GM21515 (cell line): ENCODE results near the gene CAMTA1.

Source experiments
- ATAC-seq: cut with Tn5 transposase; IDR thresholded peaks from one replicate; pipeline ENCODE4 v1.9.1; 2021; ENCODE audit not compliant: unreplicated experiment

The CAMTA1 gene

DNA sequence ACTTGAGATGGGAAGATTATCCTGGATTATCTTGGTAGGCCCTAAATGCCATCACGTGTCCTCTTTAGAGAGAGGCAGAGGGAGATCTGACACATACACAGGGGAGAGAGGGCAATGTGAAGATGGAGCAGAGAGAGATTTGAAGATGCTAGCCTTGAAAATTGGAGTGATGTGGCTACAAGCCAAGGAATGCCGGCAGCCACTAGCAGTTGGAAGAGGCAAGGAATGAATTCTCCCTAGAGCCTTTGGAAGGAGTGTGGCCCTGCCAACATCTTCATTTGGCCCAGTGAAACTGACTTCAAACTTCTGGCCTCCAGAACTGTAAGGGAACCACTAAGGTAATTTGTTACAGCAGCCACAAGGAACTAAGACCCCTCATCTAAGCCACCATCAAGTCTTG lies 8.9 kb upstream of the CAMTA1 start:
- no peak for ATAC-seq

- no peak for ATAC-seq
Measured at GRCh38 chr1:6776895-6777294, 8.4 kb upstream of the CAMTA1 start.

DNA sequence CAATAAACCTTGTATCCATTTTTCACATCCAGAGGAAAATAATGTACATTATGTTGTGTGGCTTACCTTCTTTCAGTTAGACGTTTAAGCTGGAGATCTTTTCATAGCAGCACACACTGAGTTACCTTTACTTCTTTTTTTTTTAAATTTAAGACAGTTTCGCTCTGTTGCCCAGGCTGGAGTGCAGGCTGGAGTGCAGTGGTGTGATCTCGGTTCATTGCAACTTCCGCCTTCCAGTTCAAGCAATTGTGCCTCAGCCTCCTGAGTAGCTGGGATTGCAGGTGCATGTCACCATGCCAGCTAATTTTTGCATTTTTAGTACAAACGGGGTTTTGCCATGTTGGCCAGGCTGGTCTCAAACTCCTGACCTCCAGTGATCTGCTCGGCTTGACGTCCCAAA lies 7.4 kb upstream of the CAMTA1 start:
- ATAC-seq, result no peak

GRCh38 chr1:6779089-6779805 lies 6.0 kb upstream of the CAMTA1 start:
- ATAC-seq, result no peak

DNA sequence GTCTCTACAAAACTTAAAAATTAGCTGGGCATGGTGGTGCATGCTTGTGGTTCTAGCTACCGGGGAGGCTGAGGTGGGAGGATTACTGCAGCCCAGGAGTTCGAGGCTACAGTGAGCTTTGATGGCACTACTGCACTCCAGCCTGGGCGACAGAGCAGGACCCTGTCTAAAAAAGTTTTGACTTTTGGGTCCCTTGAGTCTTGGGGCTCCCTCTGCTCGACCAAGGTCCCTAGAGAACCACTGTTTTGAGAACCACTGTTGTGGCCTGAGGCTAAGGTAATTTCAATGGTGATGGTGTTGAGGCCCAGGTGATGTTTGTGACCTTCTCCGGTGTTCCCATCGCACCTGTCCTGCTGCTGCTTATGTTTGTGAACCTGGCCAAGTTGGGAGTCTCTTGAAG lies 3.1 kb upstream of the CAMTA1 start:
- ATAC-seq, result no peak

DNA sequence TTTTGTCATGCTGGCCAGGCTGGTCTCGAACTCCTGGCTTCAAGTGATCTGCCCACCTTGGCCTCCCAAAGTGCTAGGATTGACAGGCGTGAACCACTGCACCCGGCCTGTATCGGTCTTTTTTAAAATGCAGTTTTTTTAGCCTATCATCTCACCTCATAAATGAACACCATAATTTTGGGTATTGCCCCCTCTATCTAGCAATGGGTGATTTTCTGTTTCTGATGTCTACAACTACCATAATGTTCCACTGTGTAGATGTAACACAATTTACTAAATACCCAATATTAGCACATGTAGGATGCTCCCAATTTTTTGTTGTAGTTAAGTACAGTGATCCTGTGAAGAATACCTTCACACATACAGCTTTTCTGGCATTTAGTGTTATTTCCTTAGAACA lies 2.0 kb upstream of the CAMTA1 start:
- no peak for ATAC-seq

- peak; percentile 3 for ATAC-seq
Measured at GRCh38 chr1:6783936-6784559, 1.2 kb upstream of the CAMTA1 start.

DNA sequence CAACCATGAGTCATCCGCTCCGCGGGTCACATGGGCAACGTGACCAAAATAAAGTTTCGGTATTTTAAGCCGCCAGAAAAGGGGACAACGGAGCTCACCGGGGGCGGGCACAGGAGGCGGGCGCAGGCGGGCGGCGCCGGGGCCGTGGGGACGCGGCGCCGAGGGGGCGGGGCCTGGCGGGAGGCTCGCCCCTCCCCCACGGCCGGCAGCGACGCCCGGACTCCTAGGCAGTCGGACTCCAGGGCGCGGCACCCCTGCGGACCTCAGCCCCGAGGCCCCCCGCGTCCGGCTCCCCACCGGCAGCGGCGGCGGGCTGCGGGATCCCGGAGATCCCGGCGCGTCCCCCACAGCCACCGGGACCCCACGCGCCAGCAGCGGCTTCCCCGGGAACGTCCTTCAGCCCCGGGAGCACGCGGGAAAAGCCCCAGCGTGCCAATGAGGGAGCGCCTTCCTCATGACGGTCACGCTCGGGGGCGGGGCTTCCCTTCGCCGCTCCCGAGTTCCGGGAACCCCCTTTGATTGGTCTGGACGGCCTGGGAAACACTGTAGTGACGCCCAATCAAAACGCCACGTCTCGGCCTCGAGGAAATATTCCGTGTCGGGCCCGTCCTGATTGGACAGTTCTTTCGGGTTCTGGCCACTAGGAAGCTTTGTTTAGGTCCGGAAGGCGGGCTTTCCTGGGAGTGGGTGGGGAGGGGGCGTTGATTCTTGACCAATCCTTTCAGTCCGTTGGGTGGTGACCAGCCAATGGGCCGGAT lies 515 bp upstream of the CAMTA1 start:
- peak; percentile 73 for ATAC-seq

DNA sequence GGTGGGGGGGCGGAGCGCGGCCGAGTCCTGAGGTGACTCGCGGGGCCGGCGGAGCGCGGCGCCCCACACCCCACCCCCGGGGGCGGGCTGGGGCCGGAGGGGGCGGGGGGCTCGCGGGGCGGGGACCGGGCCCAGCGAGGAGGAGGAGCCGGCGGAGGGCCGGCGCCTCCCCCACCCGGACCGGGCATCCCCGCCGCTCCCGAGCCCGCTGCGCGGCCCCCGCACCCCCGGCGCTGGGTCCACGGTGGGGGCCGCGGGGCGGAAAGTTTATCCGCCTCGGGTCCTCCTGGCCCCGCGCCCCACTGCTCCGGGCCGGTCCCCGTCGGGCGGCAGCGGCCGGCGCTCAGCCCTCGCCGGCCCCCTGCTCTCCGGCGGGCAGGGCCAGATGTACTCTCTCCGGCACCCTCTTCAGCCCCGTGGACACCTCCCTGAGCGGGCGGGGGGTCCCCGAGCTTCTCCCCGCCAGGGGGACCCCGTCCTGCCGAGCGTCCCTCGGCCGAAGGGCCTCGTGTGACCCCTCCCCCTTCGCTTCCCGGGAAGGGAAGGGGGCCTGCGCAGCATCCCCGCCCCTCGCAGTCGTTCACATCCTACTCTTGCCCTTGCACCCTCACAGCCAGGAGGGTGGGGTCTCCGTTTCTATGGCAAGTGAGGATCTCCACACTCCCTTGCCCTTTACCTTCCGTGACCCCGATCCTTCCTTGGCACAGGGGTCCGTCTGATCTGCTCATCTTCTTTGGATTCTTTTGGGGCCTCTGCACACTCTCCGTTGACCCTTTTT lies 663 bp downstream of the CAMTA1 start:
- ATAC-seq, result no peak

GRCh38 chr1:6788946-6789345 lies 3.7 kb downstream of the CAMTA1 start:
- ATAC-seq, result no peak

- no peak for ATAC-seq
Measured at GRCh38 chr1:6790146-6790545, 4.9 kb downstream of the CAMTA1 start.

- no peak for ATAC-seq
Measured at GRCh38 chr1:6794164-6794563, 8.9 kb downstream of the CAMTA1 start.

GRCh38 chr1:6795203-6795602 lies 9.9 kb downstream of the CAMTA1 start:
- ATAC-seq, result no peak

DNA sequence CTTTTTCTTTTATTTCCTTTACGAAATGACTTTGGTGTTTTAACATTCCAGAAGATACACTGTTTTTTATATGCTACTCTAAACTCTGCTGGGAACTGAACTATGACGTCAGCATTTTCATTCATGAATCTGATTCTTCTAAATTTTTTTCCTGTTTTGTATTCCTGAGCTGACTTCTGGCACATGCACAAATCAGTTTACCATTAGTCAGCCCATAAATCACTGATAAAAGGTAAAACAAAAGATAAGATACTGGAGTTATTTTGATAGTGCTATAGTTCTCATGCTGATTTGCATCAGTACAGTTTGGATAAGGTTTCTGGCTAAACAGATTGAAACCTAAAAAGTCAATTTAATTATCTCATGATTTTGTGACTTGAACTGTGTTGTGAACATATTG lies 10.4 kb downstream of the CAMTA1 start:
- ATAC-seq, result no peak

GRCh38 chr1:6796095-6796494 lies 10.8 kb downstream of the CAMTA1 start:
- ATAC-seq, result no peak

DNA sequence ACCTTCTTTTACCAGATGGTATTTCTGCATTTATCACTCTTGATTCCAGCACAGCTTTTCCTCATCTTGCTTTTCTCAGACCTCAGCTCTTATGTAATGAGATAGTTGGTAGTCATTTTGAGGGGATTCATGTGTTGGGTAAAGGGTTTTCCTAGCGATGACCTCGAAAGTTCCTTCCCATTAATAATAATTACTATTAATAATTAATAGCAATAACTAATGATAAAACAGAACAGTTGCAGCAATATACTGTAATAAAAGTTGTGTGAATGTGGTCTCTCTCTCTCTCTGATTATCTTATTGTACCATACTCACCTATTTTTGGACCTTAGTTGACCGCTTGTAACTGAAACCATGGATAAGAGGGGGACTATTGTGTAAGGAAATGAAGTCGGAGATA lies 14.2 kb downstream of the CAMTA1 start:
- no peak for ATAC-seq

DNA sequence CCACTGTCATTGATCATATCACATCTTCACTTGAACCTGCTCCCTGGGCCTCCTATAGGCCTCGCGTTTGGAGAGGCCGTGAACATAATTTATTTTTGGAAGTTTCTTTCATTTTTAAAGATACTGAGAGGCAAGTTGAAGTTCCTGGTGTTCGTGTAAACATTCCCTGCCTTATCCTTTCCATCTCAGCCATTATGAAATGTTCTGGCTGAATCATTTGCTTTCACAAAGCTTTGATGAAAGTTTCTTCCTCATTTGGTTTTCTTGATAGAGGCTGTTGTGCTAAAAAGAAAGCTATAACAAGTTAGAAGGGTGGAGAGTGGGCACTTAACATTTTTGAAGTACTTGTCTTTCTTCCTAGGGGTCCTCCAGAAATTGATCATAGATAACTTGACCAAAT lies 15.5 kb downstream of the CAMTA1 start:
- ATAC-seq, result no peak

GRCh38 chr1:6801199-6801598 lies 15.9 kb downstream of the CAMTA1 start:
- no peak for ATAC-seq

DNA sequence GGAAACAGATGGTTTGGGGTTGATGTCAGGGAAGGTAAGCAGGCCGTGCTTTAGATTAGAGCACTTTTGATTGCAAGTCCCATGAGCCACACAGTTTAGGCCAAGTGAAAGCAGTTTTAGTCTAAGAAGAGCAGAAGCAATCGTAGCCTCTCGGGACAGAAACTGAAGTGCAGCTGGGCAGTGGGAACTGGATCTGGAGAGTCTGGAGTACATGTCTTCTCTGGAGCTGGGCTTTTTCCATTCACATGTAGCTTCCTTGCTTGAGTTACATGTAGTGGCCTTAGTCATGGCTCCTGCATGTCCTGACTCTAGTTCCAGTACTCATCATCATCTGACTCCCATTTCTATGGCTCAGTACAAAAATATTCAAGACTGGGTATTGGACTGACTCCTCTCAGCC lies 16.7 kb downstream of the CAMTA1 start:
- ATAC-seq, result no peak

GRCh38 chr1:6802454-6802853 lies 17.2 kb downstream of the CAMTA1 start:
- no peak for ATAC-seq

DNA sequence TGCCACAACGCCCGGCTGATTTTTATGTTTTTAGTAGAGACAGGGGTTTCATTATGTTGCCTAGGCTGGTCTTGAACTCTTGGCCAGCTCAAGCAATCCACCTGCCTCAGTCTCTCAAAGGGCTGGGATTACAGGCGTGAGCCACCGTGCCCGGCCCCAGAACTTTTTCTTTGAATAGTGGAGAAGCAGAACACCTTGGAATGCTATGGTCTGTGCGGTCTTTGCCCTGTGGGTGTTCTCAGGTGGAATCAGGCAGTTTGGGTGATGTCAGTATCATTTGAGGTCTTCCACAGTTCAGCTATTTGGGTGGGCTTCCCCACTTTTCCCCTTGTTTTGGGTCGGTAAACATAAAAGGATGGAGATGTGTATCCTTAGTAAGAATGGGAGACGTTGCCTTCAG lies 17.6 kb downstream of the CAMTA1 start:
- no peak for ATAC-seq
